Progenitor cell of endocrine pancreas (in vitro differentiated cells): Measurements from ENCODE around the gene SLC25A31. TPM values are rescaled to one million over a fixed set of nuclear protein-coding genes. Genes with fewer than 3 reads are reported as not detected.

Experiments used
- DNase-seq: peaks from one replicate; pipeline ENCODE4 v3.0.0; 2021; ENCODE audit warnings: low spot score; ENCODE audit not compliant: unreplicated experiment
- H3K27ac Mint-ChIP-seq: 2 replicates; pipeline ENCODE4 v1.8.0; 2021; ENCODE audit warnings: mild to moderate bottlenecking, moderate library complexity, mixed read lengths
- H3K27me3 Mint-ChIP-seq: 2 replicates; pipeline ENCODE4 v1.8.0; 2021; ENCODE audit warnings: mixed read lengths
- H3K36me3 Mint-ChIP-seq: 2 replicates; pipeline ENCODE4 v1.8.0; 2022; ENCODE audit warnings: mixed read lengths; ENCODE audit not compliant: insufficient read depth
- H3K4me1 Mint-ChIP-seq: 2 replicates; pipeline ENCODE4 v1.8.0; 2021; ENCODE audit warnings: low read depth, mixed read lengths
- H3K4me3 Mint-ChIP-seq: 2 replicates; pipeline ENCODE4 v1.8.0; 2021; ENCODE audit warnings: low read depth, mild to moderate bottlenecking, moderate library complexity, mixed read lengths
- H3K9me3 Mint-ChIP-seq: 2 replicates; pipeline ENCODE4 v1.8.0; 2021; ENCODE audit warnings: low read depth, mixed read lengths
- CTCF ChIP-seq: fragments of 200-600 bp; sonication (generic); IDR thresholded peaks from one replicate; pipeline ENCODE4 v1.5.0; 2021; ENCODE audit warnings: antibody characterized with exemption, mild to moderate bottlenecking; ENCODE audit not compliant: unreplicated experiment
- total RNA-seq: library from RNA; stranded (reverse); gene quantifications from 2 replicates; pipeline ENCODE4 v1.2.1, GENCODE V29; 2021

Gene SLC25A31
- total RNA-seq, 1 donor from 2014 or later, result not detected

DNA sequence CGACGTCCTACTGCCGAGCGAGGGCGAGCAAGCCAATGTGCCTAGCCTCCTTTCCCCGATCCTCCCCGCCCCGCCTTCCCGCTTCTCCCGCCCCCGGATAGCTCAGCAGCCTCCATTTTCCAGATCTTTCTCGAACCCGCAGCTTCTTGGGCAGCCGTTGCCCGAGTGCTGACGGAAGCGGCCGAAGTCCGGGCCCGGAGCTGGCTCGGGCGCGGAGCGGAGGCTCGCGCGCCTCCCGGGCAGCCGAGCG lies 51.8 kb downstream of the SLC25A31 start:
- peak overlapping the region; percentile 45 for H3K27ac Mint-ChIP-seq
- no peaks in the 10 kb centered on the region for H3K9me3 Mint-ChIP-seq
- peaks cover 30% of the 10 kb centered on the region for H3K27me3 Mint-ChIP-seq
- peak overlapping the region; percentile 86 for H3K4me3 Mint-ChIP-seq
- DNase-seq, result no peak
- no peak for TF ChIP-seq CTCF
- H3K4me1 Mint-ChIP-seq, result peaks cover 25% of the 10 kb centered on the region
- no peaks in the 10 kb centered on the region for H3K36me3 Mint-ChIP-seq

DNA sequence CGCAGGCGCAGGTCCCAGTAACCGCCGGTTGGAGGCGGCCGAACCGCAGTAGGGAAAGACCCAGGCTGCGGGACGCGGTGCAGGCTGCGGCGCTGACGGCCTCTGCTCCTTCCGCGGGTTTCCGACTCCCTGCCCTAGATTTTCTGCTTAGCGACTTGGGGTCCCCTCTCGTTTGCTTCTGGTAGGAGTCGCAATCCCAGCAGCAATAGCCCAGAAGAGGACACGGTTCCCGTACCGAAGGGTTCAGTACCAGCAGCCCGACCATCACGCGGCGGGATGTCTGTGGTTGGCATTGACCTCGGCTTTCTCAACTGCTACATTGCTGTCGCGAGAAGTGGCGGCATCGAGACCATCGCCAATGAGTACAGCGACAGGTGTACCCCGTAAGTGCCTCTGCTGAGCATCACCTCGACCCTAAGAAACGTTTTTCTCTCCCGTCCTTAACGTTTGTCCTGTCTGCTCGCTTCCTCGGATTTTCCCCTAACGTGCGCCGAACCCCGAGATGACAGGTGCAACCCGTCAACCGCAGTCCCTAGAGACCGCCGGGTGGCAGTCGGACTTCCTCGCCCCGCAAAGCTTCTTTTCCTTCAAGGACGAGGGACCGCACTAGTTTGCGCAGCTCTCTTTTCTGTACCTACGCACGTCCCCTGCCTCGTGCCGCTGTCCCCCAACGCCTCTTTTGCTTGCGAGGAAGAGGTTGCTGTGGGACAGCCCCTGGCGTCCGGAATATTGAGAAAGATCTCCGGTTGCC lies 52.2 kb downstream of the SLC25A31 start, which contains the start of gene HSPA4L:
Gene HSPA4L, plus strand, starts transcription at position 48 of the 751 bp plus-strand sequence. Its CDS starts 229 bp downstream, at position 277.
- TF ChIP-seq CTCF, result peak; percentile 38
- H3K27ac Mint-ChIP-seq, result peak within 1 kb of the TSS; percentile 95
- H3K27me3 Mint-ChIP-seq, result peaks cover 30% of the 10 kb centered on the region
- H3K36me3 Mint-ChIP-seq, result no peaks in the 10 kb centered on the region
- H3K4me1 Mint-ChIP-seq, result peaks cover 22% of the 10 kb centered on the region
- H3K4me3 Mint-ChIP-seq, result peak within 1 kb of the TSS; percentile 86
- no peaks in the 10 kb centered on the region for H3K9me3 Mint-ChIP-seq
- peak; percentile 78 for DNase-seq

DNA sequence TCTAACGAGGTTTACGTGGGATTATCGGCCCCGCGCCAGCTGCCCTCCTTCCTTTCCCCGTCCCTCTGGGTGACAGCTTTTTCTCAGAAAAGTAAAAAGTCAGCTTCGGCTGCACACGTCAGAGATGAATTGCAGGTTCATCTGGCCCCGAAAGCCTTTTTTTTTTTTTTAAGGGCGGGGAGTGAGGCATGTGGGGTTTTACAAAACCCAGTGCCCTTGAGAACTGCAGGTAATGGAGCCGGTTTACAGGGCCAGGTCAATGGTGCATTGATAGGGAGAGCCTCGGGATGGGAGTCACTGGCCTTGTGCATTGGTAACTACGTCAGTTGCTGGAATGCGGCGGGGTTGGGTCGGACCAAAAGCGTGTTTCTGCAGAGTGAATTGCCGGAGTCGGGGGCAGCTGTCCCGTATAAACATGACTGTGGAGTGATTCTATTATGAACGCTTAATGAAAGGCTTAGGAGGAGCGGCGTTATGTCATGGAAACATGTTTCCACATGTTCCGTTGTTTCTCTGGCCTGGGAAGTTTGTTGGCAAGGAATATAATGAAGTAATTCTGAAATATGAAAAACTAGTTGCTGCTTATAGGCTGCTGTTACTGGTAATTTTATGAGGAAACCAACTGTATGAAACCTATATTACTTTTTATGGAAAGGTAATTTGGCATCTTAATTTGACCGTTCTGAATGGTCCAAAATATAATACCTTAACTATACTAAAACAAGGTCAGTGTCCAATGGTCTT lies 53.0 kb downstream of the SLC25A31 start:
- DNase-seq, result peak; percentile 22
- Mint-ChIP-seq H3K27ac (peak overlapping the region; percentile 95), H3K4me1 (peaks cover 15% of the 10 kb centered on the region), H3K9me3 (no peaks in the 10 kb centered on the region), H3K27me3 (peaks cover 30% of the 10 kb centered on the region), H3K4me3 (peak overlapping the region; percentile 86), H3K36me3 (no peaks in the 10 kb centered on the region)
- TF ChIP-seq CTCF, result no peak

DNA sequence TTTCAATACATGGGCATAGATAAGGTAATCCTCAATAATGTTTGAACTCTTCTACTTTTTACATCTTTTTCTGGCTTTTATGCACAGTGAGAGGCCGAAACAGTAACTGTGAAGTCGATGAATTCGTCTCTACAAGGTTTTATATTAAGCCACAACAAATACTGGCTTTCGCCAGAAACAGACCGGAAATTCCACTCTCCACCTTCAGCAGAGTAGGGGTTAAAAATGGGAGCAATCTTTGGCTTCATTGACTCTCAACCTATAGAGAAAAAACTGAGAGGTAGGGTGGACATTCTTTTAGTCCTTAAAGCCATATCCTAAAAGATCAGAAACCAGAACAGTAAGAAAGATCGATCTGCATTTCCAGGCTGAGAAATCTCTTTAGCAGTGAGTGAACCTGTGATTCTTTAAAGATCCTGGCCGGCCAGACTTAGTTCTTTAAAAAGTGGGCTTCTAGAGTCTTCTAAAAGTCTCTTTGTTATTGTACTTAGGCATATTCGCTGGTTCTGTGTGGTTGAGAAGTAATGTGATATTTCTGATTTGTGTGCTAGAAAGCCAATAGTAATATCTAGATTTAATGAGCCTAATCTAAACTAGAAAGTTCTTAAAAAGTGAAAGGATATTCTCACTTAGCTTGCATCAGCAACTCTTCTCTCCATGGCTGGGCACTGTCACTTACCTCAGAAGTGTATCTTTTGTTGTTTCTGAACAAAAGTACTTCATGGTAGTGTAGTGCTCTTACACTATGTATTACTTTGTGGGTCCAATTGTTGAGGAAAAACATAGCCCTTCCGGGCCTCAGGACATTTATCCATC lies 54.0 kb downstream of the SLC25A31 start:
- no peaks in the 10 kb centered on the region for H3K36me3 Mint-ChIP-seq
- no peaks in the 10 kb centered on the region for H3K9me3 Mint-ChIP-seq
- no peak overlapping the region for H3K27ac Mint-ChIP-seq

More for the DNA sequence above, 54.0 kb downstream of the SLC25A31 start:
- H3K4me3 Mint-ChIP-seq, result peak overlapping the region; percentile 86
- TF ChIP-seq CTCF, result no peak
- peaks cover 30% of the 10 kb centered on the region for H3K27me3 Mint-ChIP-seq
- DNase-seq, result no peak
- peaks cover 11% of the 10 kb centered on the region for H3K4me1 Mint-ChIP-seq
